Stimulated activated naive B cell treated with anti-CD40 and anti-IgM and Interleukin-4, amounts not matched to agents 10 μg/mL and 1 μg/mL and 100 μg/mL, for 72 hours (primary cell): ENCODE measurements around the gene MMP2.
A peak's percentile ranks its signal among the peaks of the same experiment; 100 is the strongest.

Experiments used
- ATAC-seq, 2 donors: fragments of 150-1000 bp; cut with Tn5 transposase; replicated peaks; 2 replicates each; pipeline ENCODE4 v1.10.0; 2021; ENCODE audit warnings: moderate library complexity in 1 of 2
- DNase-seq: peaks from one replicate; pipeline ENCODE4 v3.0.0; 2021
- H3K27ac Mint-ChIP-seq: one replicate; pipeline ENCODE4 v1.8.0; 2022; ENCODE audit warnings: mild to moderate bottlenecking, mixed read lengths
- H3K27me3 Mint-ChIP-seq, 2 donors: one replicate each; pipeline ENCODE4 v1.8.0; 2022; ENCODE audit warnings: mixed read lengths in 2 of 2
- H3K36me3 Mint-ChIP-seq, 2 donors: one replicate each; pipeline ENCODE4 v1.8.0; 2022; ENCODE audit warnings: mixed read lengths in 2 of 2, mild to moderate bottlenecking in 1 of 2
- H3K4me1 Mint-ChIP-seq, 2 donors: one replicate each; pipeline ENCODE4 v1.8.0; 2022; ENCODE audit warnings: mixed read lengths in 2 of 2, mild to moderate bottlenecking in 1 of 2
- H3K4me3 Mint-ChIP-seq, 2 donors: one replicate each; pipeline ENCODE4 v1.8.0; 2022; ENCODE audit warnings: mild to moderate bottlenecking in 2 of 2, mixed read lengths in 2 of 2, moderate library complexity in 1 of 2
- H3K9me3 Mint-ChIP-seq, 2 donors: one replicate each; pipeline ENCODE4 v1.8.0; 2022; ENCODE audit warnings: mixed read lengths in 2 of 2, mild to moderate bottlenecking in 1 of 2

MMP2 gene

DNA sequence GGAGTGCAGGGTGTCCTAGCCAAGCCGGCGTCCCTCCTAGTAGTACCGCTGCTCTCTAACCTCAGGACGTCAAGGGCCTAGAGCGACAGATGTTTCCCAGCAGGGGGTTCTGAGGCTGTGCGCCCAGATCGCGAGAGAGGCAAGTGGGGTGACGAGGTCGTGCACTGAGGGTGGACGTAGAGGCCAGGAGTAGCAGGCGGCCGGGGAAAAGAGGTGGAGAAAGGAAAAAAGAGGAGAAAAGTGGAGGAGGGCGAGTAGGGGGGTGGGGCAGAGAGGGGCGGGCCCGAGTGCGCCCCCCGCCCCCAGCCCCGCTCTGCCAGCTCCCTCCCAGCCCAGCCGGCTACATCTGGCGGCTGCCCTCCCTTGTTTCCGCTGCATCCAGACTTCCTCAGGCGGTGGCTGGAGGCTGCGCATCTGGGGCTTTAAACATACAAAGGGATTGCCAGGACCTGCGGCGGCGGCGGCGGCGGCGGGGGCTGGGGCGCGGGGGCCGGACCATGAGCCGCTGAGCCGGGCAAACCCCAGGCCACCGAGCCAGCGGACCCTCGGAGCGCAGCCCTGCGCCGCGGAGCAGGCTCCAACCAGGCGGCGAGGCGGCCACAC is at the start of gene MMP2:
TSS of gene MMP2 (plus strand) at position 372 of the 603 bp plus-strand sequence. CDS start 282 bp downstream, outside the sequence.
- no peak within 1 kb of the TSS for H3K27ac Mint-ChIP-seq
- ATAC-seq (no peak), DNase-seq (no peak)
- peaks cover 0 to 1% of the 10 kb centered on the region in 2 donors for H3K4me1 Mint-ChIP-seq
- peaks cover 0 to 2% of the 10 kb centered on the region in 2 donors for H3K9me3 Mint-ChIP-seq
- no peak within 1 kb of the TSS for H3K4me3 Mint-ChIP-seq
- no peaks in the 10 kb centered on the region for H3K36me3 Mint-ChIP-seq
- H3K27me3 Mint-ChIP-seq: peaks cover 42 to 53% of the 10 kb centered on the region in 2 donors

GRCh38 chr16:55433030-55433429 is 46.0 kb upstream of the MMP2 start:
- no peaks in the 10 kb centered on the region for H3K36me3 Mint-ChIP-seq
- no peaks in the 10 kb centered on the region for H3K4me1 Mint-ChIP-seq
- DNase-seq (no peak), ATAC-seq (no peak)
- H3K27me3 Mint-ChIP-seq: peaks cover 11 to 27% of the 10 kb centered on the region in 2 donors
- peaks cover 0 to 1% of the 10 kb centered on the region in 2 donors for H3K9me3 Mint-ChIP-seq
- H3K27ac Mint-ChIP-seq: no peak overlapping the region
- H3K4me3 Mint-ChIP-seq: no peak overlapping the region

- Mint-ChIP-seq H3K9me3 (peaks cover 0 to 1% of the 10 kb centered on the region in 2 donors), H3K4me3 (no peak overlapping the region), H3K27ac (no peak overlapping the region), H3K4me1 (no peaks in the 10 kb centered on the region), H3K27me3 (peaks cover 11 to 27% of the 10 kb centered on the region in 2 donors), H3K36me3 (no peaks in the 10 kb centered on the region)
- DNase-seq (no peak), ATAC-seq (no peak)
These were observed 45.5 kb upstream of the MMP2 start for GRCh38 chr16:55433535-55433934.

DNA sequence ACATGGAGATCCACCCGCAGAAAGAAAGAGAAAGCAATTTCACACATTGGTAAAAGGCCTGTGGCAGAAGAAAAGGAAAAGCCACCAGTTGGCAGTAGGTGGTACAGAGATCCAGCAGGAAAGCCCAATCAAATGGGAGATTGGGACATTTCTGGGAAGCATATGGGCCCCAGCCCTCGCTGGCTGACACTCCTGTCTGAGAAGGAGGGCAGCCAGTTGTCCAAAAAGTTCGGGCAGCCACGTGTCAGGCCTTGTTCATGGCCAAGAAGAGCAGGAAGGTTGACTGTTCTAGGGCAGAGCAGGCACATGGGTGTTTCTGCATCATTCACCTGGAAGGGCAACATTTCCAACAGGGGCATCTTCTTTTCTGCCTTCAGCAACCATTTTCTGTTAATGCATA is 45.0 kb upstream of the MMP2 start:
- peaks cover 11 to 27% of the 10 kb centered on the region in 2 donors for H3K27me3 Mint-ChIP-seq
- DNase-seq (no peak), ATAC-seq (no peak)
- H3K4me1 Mint-ChIP-seq: no peaks in the 10 kb centered on the region
- no peak overlapping the region for H3K27ac Mint-ChIP-seq
- no peak overlapping the region for H3K4me3 Mint-ChIP-seq
- peaks cover 0 to 1% of the 10 kb centered on the region in 2 donors for H3K9me3 Mint-ChIP-seq
- no peaks in the 10 kb centered on the region for H3K36me3 Mint-ChIP-seq

DNA sequence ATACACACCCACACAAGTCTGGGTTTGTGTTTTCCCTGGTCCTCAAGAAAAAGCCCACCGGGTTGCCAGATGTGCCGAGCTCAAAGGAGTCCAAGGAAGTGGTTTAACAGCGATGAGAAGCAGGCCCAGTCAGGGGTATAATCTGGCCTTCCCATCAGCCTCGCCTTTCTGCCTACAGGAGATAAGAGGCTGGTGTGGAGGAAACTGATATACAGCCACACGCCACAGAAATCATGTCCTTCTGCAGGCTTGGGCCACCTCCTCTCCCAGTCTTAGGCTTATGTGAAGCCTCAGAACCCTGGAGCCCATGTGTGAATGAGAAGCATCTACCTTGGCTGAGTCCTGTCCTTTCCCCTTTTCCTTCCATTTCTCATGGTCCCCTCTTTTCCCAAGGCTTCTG is 43.6 kb upstream of the MMP2 start:
- Mint-ChIP-seq H3K36me3 (no peaks in the 10 kb centered on the region), H3K27ac (no peak overlapping the region), H3K4me3 (no peak overlapping the region), H3K9me3 (peaks cover 0 to 1% of the 10 kb centered on the region in 2 donors), H3K27me3 (peaks cover 11 to 38% of the 10 kb centered on the region in 2 donors), H3K4me1 (no peaks in the 10 kb centered on the region)
- ATAC-seq (no peak), DNase-seq (no peak)

GRCh38 chr16:55436587-55436986 is 42.4 kb upstream of the MMP2 start:
- DNase-seq: no peak
- no peak for ATAC-seq
- Mint-ChIP-seq H3K27me3 (peaks cover 11 to 41% of the 10 kb centered on the region in 2 donors), H3K4me3 (no peak overlapping the region), H3K4me1 (no peaks in the 10 kb centered on the region), H3K27ac (no peak overlapping the region), H3K9me3 (peaks cover 0 to 1% of the 10 kb centered on the region in 2 donors), H3K36me3 (no peaks in the 10 kb centered on the region)

- no peaks in the 10 kb centered on the region for H3K9me3 Mint-ChIP-seq
- H3K36me3 Mint-ChIP-seq: no peaks in the 10 kb centered on the region
- DNase-seq (no peak), ATAC-seq (no peak)
- no peaks in the 10 kb centered on the region for H3K4me1 Mint-ChIP-seq
- H3K4me3 Mint-ChIP-seq: no peak overlapping the region
- H3K27me3 Mint-ChIP-seq: peaks cover 11 to 41% of the 10 kb centered on the region in 2 donors
- H3K27ac Mint-ChIP-seq: no peak overlapping the region
These were observed 41.4 kb upstream of the MMP2 start for GRCh38 chr16:55437625-55438024.

GRCh38 chr16:55438281-55438680 is 40.7 kb upstream of the MMP2 start:
- Mint-ChIP-seq H3K36me3 (no peaks in the 10 kb centered on the region), H3K27me3 (peaks cover 14 to 41% of the 10 kb centered on the region in 2 donors), H3K27ac (no peak overlapping the region), H3K9me3 (no peaks in the 10 kb centered on the region), H3K4me3 (no peak overlapping the region), H3K4me1 (peaks cover 0 to 3% of the 10 kb centered on the region in 2 donors)
- ATAC-seq (no peak), DNase-seq (no peak)

- Mint-ChIP-seq H3K27me3 (peaks cover 17 to 39% of the 10 kb centered on the region in 2 donors), H3K9me3 (no peaks in the 10 kb centered on the region), H3K36me3 (no peaks in the 10 kb centered on the region), H3K4me1 (peaks cover 0 to 5% of the 10 kb centered on the region in 2 donors), H3K27ac (no peak overlapping the region), H3K4me3 (no peak overlapping the region)
- DNase-seq (no peak), ATAC-seq (no peak)
These were observed 39.8 kb upstream of the MMP2 start for GRCh38 chr16:55439101-55439690.

DNA sequence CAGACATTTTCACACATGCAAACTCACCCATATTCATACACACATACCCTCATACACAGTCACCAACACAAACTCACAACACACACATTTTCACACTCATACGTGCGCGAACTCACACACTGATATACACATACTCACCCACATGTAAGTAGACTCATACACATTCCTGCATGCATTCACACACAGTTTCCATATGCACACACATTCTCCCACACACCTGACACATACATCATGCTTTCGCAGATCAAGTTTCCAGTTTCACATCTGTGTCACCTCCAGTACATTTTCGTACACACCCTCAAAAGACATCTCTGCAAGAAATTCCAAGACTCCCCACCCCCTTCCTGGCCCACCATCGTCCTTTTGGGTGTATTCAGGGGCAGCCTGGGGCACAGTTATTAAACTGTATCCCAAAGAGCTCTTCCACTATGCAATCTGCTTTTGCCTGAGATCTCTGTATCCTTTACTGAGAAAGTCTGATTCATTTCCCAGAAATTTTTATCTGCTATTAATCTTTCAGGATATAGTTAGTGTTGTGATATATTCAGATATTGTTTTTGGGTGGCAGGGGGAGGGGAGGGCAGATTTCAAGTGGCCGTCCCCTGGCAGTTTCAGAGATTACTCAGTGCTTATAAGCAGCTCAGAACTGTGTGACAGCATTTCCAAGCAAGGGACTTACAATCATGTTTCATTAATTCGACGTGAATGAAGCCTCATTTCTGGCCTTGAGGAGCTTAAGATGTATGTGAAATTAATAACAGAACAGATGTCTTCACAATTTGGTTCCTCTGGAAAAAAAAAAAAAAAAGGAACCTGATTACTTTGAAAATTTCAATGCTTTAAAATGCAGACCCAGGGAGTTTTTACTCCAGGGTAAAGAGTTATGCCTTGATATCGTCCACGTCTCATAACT is 35.3 kb upstream of the MMP2 start:
- Mint-ChIP-seq H3K36me3 (no peaks in the 10 kb centered on the region), H3K9me3 (no peaks in the 10 kb centered on the region), H3K4me3 (no peak overlapping the region), H3K27ac (no peak overlapping the region), H3K4me1 (peaks cover 13 to 14% of the 10 kb centered on the region in 2 donors), H3K27me3 (peaks cover 10 to 20% of the 10 kb centered on the region in 2 donors)
- DNase-seq (no peak), ATAC-seq (no peak)

DNA sequence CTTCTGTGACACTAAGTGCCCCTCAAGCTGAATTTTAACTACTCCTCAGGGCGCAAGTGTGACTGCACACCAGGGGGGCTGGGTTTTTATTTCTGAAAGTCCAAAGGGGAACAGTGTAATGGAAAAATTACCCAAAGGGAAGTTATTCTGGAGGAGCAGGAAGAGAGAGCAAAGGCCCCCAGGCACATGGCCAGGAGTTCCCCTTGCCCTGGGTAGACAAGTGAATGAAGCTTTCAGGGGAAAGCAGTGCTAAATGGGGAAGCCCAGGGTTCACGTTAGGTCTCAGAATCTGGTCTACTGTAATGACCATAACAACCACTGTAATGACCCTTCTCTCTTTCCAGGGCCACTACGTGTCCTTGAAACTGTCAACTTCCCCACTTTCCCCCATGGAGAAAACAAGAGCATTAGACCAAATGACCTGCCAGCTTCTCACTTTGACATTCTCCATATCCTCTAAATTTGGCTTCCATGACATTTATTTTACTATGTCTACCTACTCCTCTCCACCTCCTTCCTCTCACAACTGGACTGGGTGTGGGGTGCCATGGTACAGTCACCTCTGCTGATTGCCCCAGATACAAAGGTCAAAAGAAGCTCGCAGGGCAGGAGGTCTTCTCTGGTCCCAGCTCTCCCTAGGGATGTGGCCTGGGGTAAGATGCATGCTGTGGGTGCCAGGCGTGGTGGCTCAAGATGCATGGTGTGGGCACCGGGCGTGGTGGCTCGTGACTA is 34.1 kb upstream of the MMP2 start:
- Mint-ChIP-seq H3K27me3 (peaks cover 10 to 14% of the 10 kb centered on the region in 2 donors), H3K4me1 (peaks cover 13 to 14% of the 10 kb centered on the region in 2 donors), H3K36me3 (no peaks in the 10 kb centered on the region), H3K27ac (peak overlapping the region; percentile 56), H3K4me3 (peak overlapping the region; percentile 30 to 68), H3K9me3 (no peaks in the 10 kb centered on the region)
- peak; percentile 28 for DNase-seq
- peak; percentile 85 to 90 for ATAC-seq

- Mint-ChIP-seq H3K4me3 (no peak overlapping the region), H3K27me3 (peaks cover 10 to 13% of the 10 kb centered on the region in 2 donors), H3K36me3 (no peaks in the 10 kb centered on the region), H3K9me3 (no peaks in the 10 kb centered on the region), H3K4me1 (peaks cover 13 to 14% of the 10 kb centered on the region in 2 donors), H3K27ac (no peak overlapping the region)
- ATAC-seq (no peak), DNase-seq (no peak)
These were observed 31.8 kb upstream of the MMP2 start for GRCh38 chr16:55447231-55447630.

GRCh38 chr16:55452996-55453395 is 26.0 kb upstream of the MMP2 start:
- H3K36me3 Mint-ChIP-seq: no peaks in the 10 kb centered on the region
- ATAC-seq (no peak), DNase-seq (no peak)
- H3K4me3 Mint-ChIP-seq: no peak overlapping the region
- H3K27me3 Mint-ChIP-seq: peaks cover 11 to 13% of the 10 kb centered on the region in 2 donors
- H3K9me3 Mint-ChIP-seq: peaks cover 3 to 4% of the 10 kb centered on the region in 2 donors
- no peaks in the 10 kb centered on the region for H3K4me1 Mint-ChIP-seq
- no peak overlapping the region for H3K27ac Mint-ChIP-seq

GRCh38 chr16:55453909-55454308 is 25.1 kb upstream of the MMP2 start:
- Mint-ChIP-seq H3K36me3 (no peaks in the 10 kb centered on the region), H3K27me3 (peaks cover 12 to 13% of the 10 kb centered on the region in 2 donors), H3K4me1 (no peaks in the 10 kb centered on the region), H3K9me3 (peaks cover 3 to 4% of the 10 kb centered on the region in 2 donors), H3K27ac (no peak overlapping the region), H3K4me3 (no peak overlapping the region)
- DNase-seq (no peak), ATAC-seq (no peak)
